ENCODE measurements around the gene OTOG. TPM values are rescaled to one million over a fixed set of nuclear protein-coding genes. Genes with fewer than 3 reads are reported as not detected.

Gene OTOG
- polyA plus RNA-seq, 1 experiment: not detected

- no peak for DNase-seq (ENCODE audit: low read depth)
- TF ChIP-seq CTCF (IDR thresholded peaks at IDR 0.05; ENCODE audit: insufficient read depth, low read depth, low read length): no peak
- Histone ChIP-seq H3K27me3 (ENCODE audit: control insufficient read depth, insufficient read depth, low read length) (peaks cover 9% of the 10 kb centered on the region), H3K36me3 (ENCODE audit: control insufficient read depth, insufficient read depth, low read length) (no peaks in the 10 kb centered on the region), H3K4me3 (ENCODE audit: low read depth, low read length) (no peak overlapping the region)
- ChIA-PET POLR2A (interaction anchor here (0.6 kb wide), 1 partner anchor 380 kb away, joined by 3 read pairs; no protein-coding TSS in a partner anchor), CTCF (interaction anchor here (0.8 to 3.3 kb wide), 5 partner anchors 7 to 130 kb away, joined by 3 to 15 read pairs (median 4); no protein-coding TSS in a partner anchor)
These were observed 33.2 kb upstream of the OTOG start for GRCh38 chr11:17513853-17514252.

GRCh38 chr11:17514476-17514875, 32.6 kb upstream of the OTOG start:
- H3K36me3 ChIP-seq (ENCODE audit: control insufficient read depth, insufficient read depth, low read length): no peaks in the 10 kb centered on the region
- no peak for DNase-seq (ENCODE audit: low read depth)
- POLR2A ChIA-PET: interaction anchor here (0.6 kb wide), 1 partner anchor 381 kb away, joined by 3 read pairs; no protein-coding TSS in a partner anchor
- no peak overlapping the region for H3K4me3 ChIP-seq (ENCODE audit: low read depth, low read length)
- H3K27me3 ChIP-seq (ENCODE audit: control insufficient read depth, insufficient read depth, low read length): peaks cover 9% of the 10 kb centered on the region
- no peak for TF ChIP-seq CTCF (IDR thresholded peaks at IDR 0.05; ENCODE audit: insufficient read depth, low read depth, low read length)
- CTCF ChIA-PET: interaction anchor here (0.6 to 3.3 kb wide), 5 partner anchors 8 to 130 kb away, joined by 3 to 15 read pairs (median 3); partner anchors contain the start of gene KCNJ11

GRCh38 chr11:17515443-17516176, 31.4 kb upstream of the OTOG start:
- DNase-seq (ENCODE audit: low read depth): no peak
- CTCF ChIA-PET: interaction anchor here (1.2 to 5.3 kb wide), 4 partner anchors 10 to 17 kb away, joined by 3 to 36 read pairs (median 12); no protein-coding TSS in a partner anchor
- POLR2A ChIA-PET: no interaction called here

GRCh38 chr11:17516551-17517150, 30.4 kb upstream of the OTOG start:
- peaks cover 9% of the 10 kb centered on the region for H3K27me3 ChIP-seq (ENCODE audit: control insufficient read depth, insufficient read depth, low read length)
- no peak for DNase-seq (ENCODE audit: low read depth)
- TF ChIP-seq CTCF (IDR thresholded peaks at IDR 0.05; ENCODE audit: insufficient read depth, low read depth, low read length): no peak
- no peak overlapping the region for H3K4me3 ChIP-seq (ENCODE audit: low read depth, low read length)
- no peaks in the 10 kb centered on the region for H3K36me3 ChIP-seq (ENCODE audit: control insufficient read depth, insufficient read depth, low read length)
- CTCF ChIA-PET: interaction anchor here (1.2 to 5.3 kb wide), 4 partner anchors 10 to 18 kb away, joined by 3 to 36 read pairs (median 12); no protein-coding TSS in a partner anchor
- POLR2A ChIA-PET: no interaction called here

More at GRCh38 chr11:17515443-17516176, 31.4 kb upstream of the OTOG start:
- no peak overlapping the region for H3K4me3 ChIP-seq (ENCODE audit: low read depth, low read length)
- no peaks in the 10 kb centered on the region for H3K36me3 ChIP-seq (ENCODE audit: control insufficient read depth, insufficient read depth, low read length)
- H3K27me3 ChIP-seq (ENCODE audit: control insufficient read depth, insufficient read depth, low read length): peaks cover 11% of the 10 kb centered on the region
- no peak for TF ChIP-seq CTCF (IDR thresholded peaks at IDR 0.05; ENCODE audit: insufficient read depth, low read depth, low read length)

GRCh38 chr11:17517186-17517585, 29.9 kb upstream of the OTOG start:
- ChIA-PET CTCF (interaction anchor here (1.2 to 5.3 kb wide), 3 partner anchors 9 to 12 kb away, joined by 3 to 36 read pairs (median 21); no protein-coding TSS in a partner anchor), POLR2A (no interaction called here)
- H3K27me3 ChIP-seq (ENCODE audit: control insufficient read depth, insufficient read depth, low read length): peaks cover 9% of the 10 kb centered on the region
- TF ChIP-seq CTCF (IDR thresholded peaks at IDR 0.05; ENCODE audit: insufficient read depth, low read depth, low read length): no peak
- no peak overlapping the region for H3K4me3 ChIP-seq (ENCODE audit: low read depth, low read length)
- no peak for DNase-seq (ENCODE audit: low read depth)
- no peaks in the 10 kb centered on the region for H3K36me3 ChIP-seq (ENCODE audit: control insufficient read depth, insufficient read depth, low read length)
